HepG2 (cell line): ENCODE measurements around the gene TMEM253. TPM values are rescaled to one million over a fixed set of nuclear protein-coding genes. Genes with fewer than 3 reads are reported as not detected.

Source experiments
- AHDC1 ChIP-seq: sonication (generic); formaldehyde crosslinking; IDR thresholded peaks from 2 replicates; pipeline ENCODE4 v1.5.1; 2020; ENCODE audit warnings: mild to moderate bottlenecking, missing genetic modification reagents, borderline replicate concordance
- AKNA ChIP-seq: sonication (generic); formaldehyde crosslinking; IDR thresholded peaks from 2 replicates; pipeline ENCODE4 v1.4.0; 2020; ENCODE audit warnings: missing genetic modification reagents, borderline replicate concordance
- FOSL2 ChIP-seq: sonication (generic); formaldehyde crosslinking; IDR thresholded peaks from 2 replicates; pipeline ENCODE4 v1.4.0; 2020; ENCODE audit warnings: missing genetic modification reagents
- GRHL1 ChIP-seq: sonication (generic); formaldehyde crosslinking; conservative IDR thresholded peaks from 2 replicates; pipeline ENCODE4 v1.8.0; 2022; ENCODE audit warnings: missing genetic modification reagents
- KDM5A ChIP-seq: fragments of 200-600 bp; sonication (generic); IDR thresholded peaks from 2 replicates; pipeline ENCODE4 v1.7.0; 2018; ENCODE audit warnings: antibody characterized with exemption, mild to moderate bottlenecking, low read length, borderline replicate concordance
- MXI1 ChIP-seq: IDR thresholded peaks from 3 replicates; pipeline ENCODE4 v1.6.1; 2012; ENCODE audit warnings: low read depth, low read length, inconsistent platforms, borderline replicate concordance
- THAP11 ChIP-seq: IDR thresholded peaks from 2 replicates; pipeline ENCODE4 v1.6.1; 2016; ENCODE audit warnings: missing biosample characterization, missing genetic modification reagents
- ZIK1 ChIP-seq: sonication (generic); formaldehyde crosslinking; IDR thresholded peaks from 2 replicates; pipeline ENCODE4 v1.5.0; 2020; ENCODE audit warnings: mild to moderate bottlenecking, low read depth, missing genetic modification reagents, borderline replicate concordance
- ZNF253 ChIP-seq: sonication (generic); formaldehyde crosslinking; IDR thresholded peaks from 2 replicates; pipeline ENCODE4 v1.8.0; 2022; ENCODE audit warnings: mild to moderate bottlenecking, missing genetic modification reagents, borderline replicate concordance
- ZNF34 ChIP-seq: sonication (generic); formaldehyde crosslinking; IDR thresholded peaks from 2 replicates; pipeline ENCODE4 v1.4.0; 2020; ENCODE audit warnings: mild to moderate bottlenecking, missing genetic modification reagents, borderline replicate concordance
- ZNF546 ChIP-seq: sonication (generic); formaldehyde crosslinking; conservative IDR thresholded peaks from 2 replicates; pipeline ENCODE4 v1.8.1; 2023; ENCODE audit warnings: mild to moderate bottlenecking, missing genetic modification reagents
- ZNF558 ChIP-seq: sonication (generic); formaldehyde crosslinking; IDR thresholded peaks from 2 replicates; pipeline ENCODE4 v1.9.0; 2022; ENCODE audit warnings: mild to moderate bottlenecking, missing genetic modification reagents, borderline replicate concordance
- ZNF75D ChIP-seq: sonication (generic); formaldehyde crosslinking; IDR thresholded peaks from 2 replicates; pipeline ENCODE4 v1.8.1; 2023; ENCODE audit warnings: missing genetic modification reagents, mild to moderate bottlenecking, borderline replicate concordance
- ZNF773 ChIP-seq: sonication (generic); formaldehyde crosslinking; IDR thresholded peaks from 2 replicates; pipeline ENCODE4 v1.4.0; 2020; ENCODE audit warnings: missing genetic modification reagents, borderline replicate concordance
- ZNF776 ChIP-seq: sonication (generic); formaldehyde crosslinking; IDR thresholded peaks from 2 replicates; pipeline ENCODE4 v1.4.0; 2020; ENCODE audit warnings: mild to moderate bottlenecking, missing genetic modification reagents
- ZSCAN21 ChIP-seq: sonication (generic); formaldehyde crosslinking; IDR thresholded peaks from 2 replicates; pipeline ENCODE4 v1.8.0; 2022; ENCODE audit warnings: mild to moderate bottlenecking, missing genetic modification reagents, moderate library complexity, borderline replicate concordance
- polyA plus RNA-seq, 8 experiments: library from polyadenylated mRNA; depleted of rRNA in 3 of 8; stranded (reverse) in 7 of 8; unstranded in 1 of 8; fragments of >200 nt; fragmentation: Illumina TruSeq in 4 of 8; extraction: Trizol in 4 of 8; gene quantifications; 2 replicates each; pipeline versions ENCODE4 v1.2.1 to v1.2.3, GENCODE V29; 2011 to 2016; ENCODE audit warnings: low read depth in 4 of 8, missing spikeins in 1 of 8, mixed read lengths in 1 of 8; ENCODE audit not compliant: insufficient read depth in 1 of 8
- total RNA-seq, 5 experiments: library from RNA; depleted of rRNA; stranded (reverse); fragments of >200 nt; fragmentation: Illumina TruSeq; extraction: Trizol; gene quantifications; 2 replicates each; pipeline ENCODE4 v1.2.3, GENCODE V29; 2016; ENCODE audit warnings: low read depth in 1 of 5

The TMEM253 gene
- total and polyA plus RNA-seq, 2 of the 13 experiments (the other 11 are each of a cell fraction or from before 2014, with no cell fraction given) = 0.29 to 0.45 TPM

- TF ChIP-seq AHDC1 (CRISPR knock-in tag) (peak; percentile 65; the same call in 1 of the 2 replicates), GRHL1 (CRISPR knock-in tag) (no peak), ZNF558 (no peak), ZIK1 (CRISPR knock-in tag) (no peak), AKNA (CRISPR knock-in tag) (no peak), THAP11 (CRISPR knock-in tag) (no peak), ZNF34 (no peak), ZNF546 (no peak; the same call in 1 of the 2 replicates), ZNF776 (CRISPR knock-in tag) (no peak; the same call in 1 of the 2 replicates), FOSL2 (CRISPR knock-in tag) (no peak), KDM5A (no peak), ZNF773 (CRISPR knock-in tag) (no peak), ZNF75D (no peak), ZSCAN21 (CRISPR knock-in tag) (no peak; the same call in 1 of the 2 replicates), ZNF253 (CRISPR knock-in tag) (0 out of 2 replicates have a peak, but pooled peaks have one; percentile 3), MXI1 (0 out of 3 replicates have a peak, but pooled peaks have one; percentile 18)
These were observed 29.4 kb upstream of the TMEM253 start (continued) for GRCh38 chr14:21071225-21072030.
